ENCODE data around the gene CCDC83. TPM values are rescaled to one million over a fixed set of nuclear protein-coding genes. Genes with fewer than 3 reads are reported as not detected.

The CCDC83 gene
- total and polyA plus RNA-seq, 4 donors = not detected

- Histone ChIP-seq H3K9me3 (ENCODE audit: control insufficient read depth in 4 of 4, insufficient read depth in 3 of 4, low read length in 3 of 4) (no peaks in the 10 kb centered on the region), H3K36me3 (ENCODE audit: control insufficient read depth in 4 of 4, insufficient read depth in 4 of 4, low read length in 4 of 4) (no peaks in the 10 kb centered on the region), H3K4me1 (ENCODE audit: control insufficient read depth in 5 of 5, insufficient read depth in 5 of 5, low read length in 5 of 5) (peaks cover 0 to 1% (median 0%) of the 10 kb centered on the region in 5 donors), H3K9ac (ENCODE audit: insufficient read depth in 1 of 2, low read length in 2 of 2) (no peak overlapping the region), H3K27ac (ENCODE audit: low read depth in 1 of 2, low read length in 1 of 2) (no peak overlapping the region), H3K27me3 (ENCODE audit: control insufficient read depth in 3 of 3, insufficient read depth in 3 of 3, low read length in 2 of 3) (no peaks in the 10 kb centered on the region), H3K4me3 (no peak overlapping the region)
- ATAC-seq (ENCODE audit: insufficient read depth, low FRiP score) (peak; percentile 76), DNase-seq (peak; percentile 51 to 64 (median 54))
- peak; percentile 45 for TF ChIP-seq CTCF (IDR thresholded peaks at IDR 0.05; ENCODE audit: control extremely low read depth, extremely low read depth)
- WGBS, 2 donors = 33 to 54% methylated on average over 6 of the region's 6 CpGs
These were observed 86.3 kb downstream of the CCDC83 start for GRCh38 chr11:85941380-85941973.

GRCh38 chr11:85945296-85945695 lies 90.1 kb downstream of the CCDC83 start:
- TF ChIP-seq CTCF (IDR thresholded peaks at IDR 0.05; ENCODE audit: control extremely low read depth, extremely low read depth) = no peak
- no peaks in the 10 kb centered on the region for H3K27me3 ChIP-seq (ENCODE audit: control insufficient read depth in 3 of 3, insufficient read depth in 3 of 3, low read length in 2 of 3)
- H3K9me3 ChIP-seq (ENCODE audit: control insufficient read depth in 4 of 4, insufficient read depth in 3 of 4, low read length in 3 of 4) = no peaks in the 10 kb centered on the region
- 91 to 97% methylated on average over 2 of the region's 2 CpGs for WGBS, 2 donors
- peaks cover 0 to 17% (median 8%) of the 10 kb centered on the region in 5 donors for H3K4me1 ChIP-seq (ENCODE audit: control insufficient read depth in 5 of 5, insufficient read depth in 5 of 5, low read length in 5 of 5)
- H3K27ac ChIP-seq (ENCODE audit: low read depth in 1 of 2, low read length in 1 of 2) = no peak overlapping the region
- H3K4me3 ChIP-seq = no peak overlapping the region
- H3K9ac ChIP-seq (ENCODE audit: insufficient read depth in 1 of 2, low read length in 2 of 2) = no peak overlapping the region
- H3K36me3 ChIP-seq (ENCODE audit: control insufficient read depth in 4 of 4, insufficient read depth in 4 of 4, low read length in 4 of 4) = no peaks in the 10 kb centered on the region
- DNase-seq (no peak), ATAC-seq (ENCODE audit: insufficient read depth, low FRiP score) (no peak)

GRCh38 chr11:85945788-85946187 lies 90.6 kb downstream of the CCDC83 start:
- H3K9me3 ChIP-seq (ENCODE audit: control insufficient read depth in 4 of 4, insufficient read depth in 3 of 4, low read length in 3 of 4) = no peaks in the 10 kb centered on the region
- ATAC-seq (ENCODE audit: insufficient read depth, low FRiP score) (no peak), DNase-seq (no peak)
- H3K27ac ChIP-seq (ENCODE audit: low read depth in 1 of 2, low read length in 1 of 2) = no peak overlapping the region
- peaks cover 0 to 17% (median 8%) of the 10 kb centered on the region in 5 donors for H3K4me1 ChIP-seq (ENCODE audit: control insufficient read depth in 5 of 5, insufficient read depth in 5 of 5, low read length in 5 of 5)
- no peak for TF ChIP-seq CTCF (IDR thresholded peaks at IDR 0.05; ENCODE audit: control extremely low read depth, extremely low read depth)
- H3K27me3 ChIP-seq (ENCODE audit: control insufficient read depth in 3 of 3, insufficient read depth in 3 of 3, low read length in 2 of 3) = no peaks in the 10 kb centered on the region
- no peak overlapping the region for H3K4me3 ChIP-seq
- H3K9ac ChIP-seq (ENCODE audit: insufficient read depth in 1 of 2, low read length in 2 of 2) = no peak overlapping the region
- no peaks in the 10 kb centered on the region for H3K36me3 ChIP-seq (ENCODE audit: control insufficient read depth in 4 of 4, insufficient read depth in 4 of 4, low read length in 4 of 4)

- no peak overlapping the region for H3K4me3 ChIP-seq
- no peak for TF ChIP-seq CTCF (IDR thresholded peaks at IDR 0.05; ENCODE audit: control extremely low read depth, extremely low read depth)
- H3K27ac ChIP-seq (ENCODE audit: low read depth in 1 of 2, low read length in 1 of 2) = no peak overlapping the region
- no peak overlapping the region for H3K9ac ChIP-seq (ENCODE audit: insufficient read depth in 1 of 2, low read length in 2 of 2)
- ATAC-seq (ENCODE audit: insufficient read depth, low FRiP score) (no peak), DNase-seq (no peak)
- peaks cover 0 to 17% (median 8%) of the 10 kb centered on the region in 5 donors for H3K4me1 ChIP-seq (ENCODE audit: control insufficient read depth in 5 of 5, insufficient read depth in 5 of 5, low read length in 5 of 5)
- H3K27me3 ChIP-seq (ENCODE audit: control insufficient read depth in 3 of 3, insufficient read depth in 3 of 3, low read length in 2 of 3) = no peaks in the 10 kb centered on the region
- no peaks in the 10 kb centered on the region for H3K9me3 ChIP-seq (ENCODE audit: control insufficient read depth in 4 of 4, insufficient read depth in 3 of 4, low read length in 3 of 4)
- H3K36me3 ChIP-seq (ENCODE audit: control insufficient read depth in 4 of 4, insufficient read depth in 4 of 4, low read length in 4 of 4) = no peaks in the 10 kb centered on the region
These were observed 91.0 kb downstream of the CCDC83 start for GRCh38 chr11:85946221-85946620.

All from lung (tissue), 12 donors.